Astrocyte of the spinal cord (primary cell): Measurements from ENCODE around the gene DDA1.

Source experiments
- DNase-seq: peaks from one replicate; pipeline ENCODE4 v3.0.0; 2011; ENCODE audit warnings: low read depth, low spot score
- H3K4me3 ChIP-seq: 2 replicates; pipeline ENCODE4 v1.5.1; 2011; ENCODE audit warnings: low read depth, mild to moderate bottlenecking, low read length, moderate library complexity
- in situ Hi-C: cut with HindIII; loops from 2 replicates; pipeline ENCODE4 v1.10.0; 2017; ENCODE audit warnings: low sequenced_read_pairs
- TF ChIP-seq, protein P1 (sequence below): IDR thresholded peaks from 2 replicates; pipeline ENCODE4 v1.5.1; 2012; ENCODE audit warnings: low read depth, mild to moderate bottlenecking, low read length, inconsistent platforms

Gene DDA1

DNA sequence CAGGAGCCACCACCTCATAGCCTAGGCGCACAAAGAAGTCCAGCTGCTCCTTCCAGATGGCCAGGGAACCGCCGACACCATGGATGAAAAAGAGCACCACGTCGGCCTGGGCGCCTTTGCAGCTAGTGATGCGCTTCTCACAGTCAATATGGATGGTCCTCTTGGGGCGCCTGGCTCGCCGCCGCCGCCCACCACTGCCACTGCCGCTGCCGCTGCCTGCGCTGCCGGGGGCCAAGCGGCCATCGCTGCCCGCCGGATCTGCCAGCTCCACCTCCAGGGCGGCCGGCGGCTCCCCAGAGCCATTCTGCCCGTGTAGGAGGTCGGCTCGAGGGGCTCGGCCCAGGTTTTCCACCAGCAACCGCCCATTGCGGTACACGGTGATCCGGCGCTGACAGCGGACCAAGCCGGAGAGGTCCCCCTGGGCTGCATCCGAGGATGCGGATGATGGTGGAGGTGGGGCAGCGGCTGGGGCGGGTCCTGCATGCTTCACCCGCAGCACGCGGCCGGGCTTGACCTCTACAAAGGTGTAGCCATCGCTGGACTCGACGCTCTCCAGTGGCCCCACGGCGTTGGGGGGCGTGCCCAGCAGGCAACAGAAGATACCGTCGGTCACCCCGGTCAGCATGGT, 8.3 kb upstream of the DDA1 start:
- no peak overlapping the region for H3K4me3 ChIP-seq
- in situ Hi-C loops = no loop called here
- TF ChIP-seq, protein P1, sequence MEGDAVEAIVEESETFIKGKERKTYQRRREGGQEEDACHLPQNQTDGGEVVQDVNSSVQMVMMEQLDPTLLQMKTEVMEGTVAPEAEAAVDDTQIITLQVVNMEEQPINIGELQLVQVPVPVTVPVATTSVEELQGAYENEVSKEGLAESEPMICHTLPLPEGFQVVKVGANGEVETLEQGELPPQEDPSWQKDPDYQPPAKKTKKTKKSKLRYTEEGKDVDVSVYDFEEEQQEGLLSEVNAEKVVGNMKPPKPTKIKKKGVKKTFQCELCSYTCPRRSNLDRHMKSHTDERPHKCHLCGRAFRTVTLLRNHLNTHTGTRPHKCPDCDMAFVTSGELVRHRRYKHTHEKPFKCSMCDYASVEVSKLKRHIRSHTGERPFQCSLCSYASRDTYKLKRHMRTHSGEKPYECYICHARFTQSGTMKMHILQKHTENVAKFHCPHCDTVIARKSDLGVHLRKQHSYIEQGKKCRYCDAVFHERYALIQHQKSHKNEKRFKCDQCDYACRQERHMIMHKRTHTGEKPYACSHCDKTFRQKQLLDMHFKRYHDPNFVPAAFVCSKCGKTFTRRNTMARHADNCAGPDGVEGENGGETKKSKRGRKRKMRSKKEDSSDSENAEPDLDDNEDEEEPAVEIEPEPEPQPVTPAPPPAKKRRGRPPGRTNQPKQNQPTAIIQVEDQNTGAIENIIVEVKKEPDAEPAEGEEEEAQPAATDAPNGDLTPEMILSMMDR = no peak
- DNase-seq = no peak

DNA sequence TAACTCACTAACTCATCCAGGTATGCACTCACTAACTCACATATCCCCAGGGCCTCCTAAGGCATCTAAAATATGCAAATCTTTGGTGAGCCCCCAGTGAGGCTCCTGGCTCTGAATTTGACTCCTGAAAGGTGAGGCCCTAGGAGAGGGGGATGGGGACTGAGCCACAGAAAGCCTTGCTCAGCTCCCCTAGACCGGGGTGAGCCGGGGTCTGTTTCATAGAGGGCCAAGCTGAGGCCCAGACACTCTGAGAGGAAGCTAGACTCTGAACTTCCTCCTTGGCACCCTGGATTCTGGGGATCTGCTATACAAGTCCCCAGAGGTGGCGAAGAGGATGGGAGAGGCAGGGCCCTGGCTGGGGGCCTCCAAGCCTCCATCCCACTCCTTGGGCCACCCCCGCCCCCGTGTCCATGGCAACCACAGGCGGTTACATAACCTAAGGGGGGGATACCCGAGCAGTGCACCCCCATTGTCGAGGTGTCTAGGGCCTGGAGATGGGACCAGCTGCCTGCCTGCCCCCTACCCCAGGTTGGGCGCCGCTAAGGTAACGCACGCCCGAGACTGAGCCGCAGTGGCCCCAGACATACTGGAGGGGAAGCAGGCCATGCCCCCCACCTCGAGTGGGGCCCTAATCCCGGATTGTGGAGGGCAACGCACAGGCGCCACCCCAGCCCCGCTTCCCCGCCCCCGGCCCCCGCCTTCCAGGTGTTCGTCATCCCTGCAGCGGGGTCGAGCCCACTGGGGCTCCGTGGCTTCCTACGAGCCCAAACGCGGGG, 6.8 kb upstream of the DDA1 start:
- TF ChIP-seq, protein P1 = no peak
- DNase-seq = no peak
- H3K4me3 ChIP-seq = peak overlapping the region; percentile 69
- in situ Hi-C loops = no loop called here

DNA sequence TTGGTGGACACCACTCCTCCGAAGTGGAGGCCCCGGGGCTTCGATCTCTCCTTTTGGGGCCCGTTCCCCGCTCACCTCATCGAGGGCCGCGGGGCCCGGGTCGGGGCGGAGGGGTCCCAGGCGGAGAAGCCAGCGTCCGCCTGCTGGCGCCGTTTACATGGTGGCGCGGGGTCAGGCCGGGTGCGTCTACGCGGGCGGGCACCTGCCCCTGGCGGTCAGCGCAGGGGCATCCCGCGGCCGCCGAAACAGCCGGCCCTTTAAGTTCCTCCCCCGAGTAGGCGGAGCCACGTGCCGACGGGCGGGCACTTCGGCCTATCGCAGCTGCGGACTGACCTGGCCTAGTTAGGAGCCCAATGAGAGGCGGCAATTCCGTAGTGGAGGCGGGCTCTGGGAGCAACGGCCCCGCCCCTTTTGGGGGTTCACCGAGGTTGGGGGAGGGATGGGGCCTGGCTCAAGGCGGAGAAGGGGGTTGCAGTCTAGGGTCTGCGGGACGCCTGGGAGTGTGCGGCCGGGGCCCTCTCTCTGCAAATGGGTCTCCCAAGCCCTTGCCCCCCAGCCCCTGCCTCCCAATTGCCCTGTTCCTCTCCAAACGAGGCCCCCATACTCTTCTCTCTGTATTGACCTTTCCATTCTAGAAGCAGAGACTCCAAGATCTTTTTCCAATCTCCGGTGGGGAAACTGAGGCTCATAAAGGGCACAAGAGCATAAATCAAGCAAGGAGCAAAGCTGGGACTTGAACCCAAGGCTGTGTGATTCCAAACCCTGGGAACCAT, 6.0 kb upstream of the DDA1 start, which contains the start of gene ABHD8:
Gene ABHD8, minus strand, starts transcription at position 259 of the 773 bp plus-strand sequence. CDS start 1,809 bp downstream, outside the sequence.
- TF ChIP-seq, protein P1 = peak; percentile 37
- peak; percentile 95 for DNase-seq
- peak within 1 kb of the TSS; percentile 69 for H3K4me3 ChIP-seq
- in situ Hi-C loops = no loop called here

DNA sequence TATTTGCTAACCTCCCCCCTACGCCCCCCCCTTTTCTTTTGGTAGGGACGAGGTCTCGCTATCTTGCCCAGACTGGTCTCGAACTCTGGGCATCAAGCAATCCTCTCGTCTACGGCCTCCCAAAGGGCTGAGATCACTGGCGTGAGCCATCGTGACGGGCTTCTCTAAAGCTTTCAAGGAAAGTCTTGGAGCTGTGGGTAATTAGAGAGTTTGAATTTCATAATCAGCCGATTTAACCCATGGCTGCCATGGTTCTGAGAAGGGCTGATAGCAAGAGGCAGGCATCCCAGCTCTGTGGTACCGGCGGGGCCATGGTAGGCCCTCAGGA, 5.5 kb upstream of the DDA1 start:
- no peak overlapping the region for H3K4me3 ChIP-seq

DNA sequence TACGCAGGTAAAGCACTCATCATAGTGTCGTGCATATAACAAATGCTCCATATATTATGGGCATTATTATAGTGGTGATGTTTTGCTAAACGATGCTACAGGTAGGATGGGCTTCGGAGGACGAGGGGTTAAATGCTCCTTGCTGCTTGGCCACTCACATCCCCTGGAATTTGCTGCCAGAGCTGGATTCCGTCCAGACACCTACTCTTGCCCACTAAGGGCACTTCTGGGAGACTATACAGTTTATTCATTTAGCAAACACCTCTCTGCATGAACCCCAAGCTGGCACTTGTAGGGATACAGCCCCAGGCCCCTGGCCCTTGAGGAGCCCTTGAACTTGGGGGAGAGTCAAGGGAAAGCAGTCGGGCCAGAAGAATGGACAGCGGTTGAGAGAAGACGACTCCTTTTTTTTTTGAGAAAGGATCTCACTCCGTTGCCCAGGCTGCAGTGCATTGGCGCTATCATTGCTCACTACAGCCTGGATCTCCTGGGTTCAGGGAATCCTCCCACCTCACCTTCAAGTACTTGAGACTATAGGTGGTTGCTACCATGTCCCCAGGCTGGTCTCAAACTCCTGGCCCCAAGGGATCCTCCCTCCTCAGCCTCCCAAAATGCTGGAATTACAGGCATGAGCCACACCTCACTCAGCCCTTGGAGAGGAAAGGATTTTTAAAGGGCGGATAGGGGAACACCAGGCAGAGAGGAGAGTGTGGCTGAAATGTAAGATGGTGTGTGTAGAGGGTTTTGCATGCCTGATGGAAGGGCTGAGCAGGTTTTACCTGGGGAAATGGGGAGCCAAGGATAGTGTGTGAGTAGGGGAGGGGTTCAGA, 4.8 kb upstream of the DDA1 start:
- no peak overlapping the region for H3K4me3 ChIP-seq
- no peak for DNase-seq
- in situ Hi-C loops = no loop called here
- TF ChIP-seq, protein P1 = no peak

More for the DNA sequence above, 5.5 kb upstream of the DDA1 start:
- DNase-seq = no peak
- TF ChIP-seq, protein P1 = no peak
- in situ Hi-C loops = no loop called here

DNA sequence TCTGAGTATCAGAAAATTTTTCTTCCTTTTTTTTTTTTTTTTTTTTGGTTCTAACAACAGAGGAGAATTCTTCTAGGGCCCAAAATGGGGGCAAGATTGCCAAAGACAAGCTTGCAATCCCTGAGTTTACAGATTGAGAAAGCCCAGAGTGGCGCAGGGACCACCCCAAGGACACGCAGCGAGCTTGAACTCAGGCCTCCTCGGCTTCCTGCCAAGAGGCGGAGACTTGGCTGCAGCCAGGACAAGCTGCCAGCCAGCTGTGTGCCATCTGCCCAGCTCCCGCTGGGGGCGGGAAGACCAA, 4.2 kb upstream of the DDA1 start:
- TF ChIP-seq, protein P1 = no peak
- no peak for DNase-seq
- in situ Hi-C loops = no loop called here
- peak overlapping the region; percentile 63 for H3K4me3 ChIP-seq
